ENCODE results near the gene CCDC28B. TPM values are rescaled to one million over a fixed set of nuclear protein-coding genes. Genes with fewer than 3 reads are reported as not detected.

CCDC28B gene
- polyA plus RNA-seq, 3 donors, result 2.5 to 5.6 (median 3.7) TPM

DNA sequence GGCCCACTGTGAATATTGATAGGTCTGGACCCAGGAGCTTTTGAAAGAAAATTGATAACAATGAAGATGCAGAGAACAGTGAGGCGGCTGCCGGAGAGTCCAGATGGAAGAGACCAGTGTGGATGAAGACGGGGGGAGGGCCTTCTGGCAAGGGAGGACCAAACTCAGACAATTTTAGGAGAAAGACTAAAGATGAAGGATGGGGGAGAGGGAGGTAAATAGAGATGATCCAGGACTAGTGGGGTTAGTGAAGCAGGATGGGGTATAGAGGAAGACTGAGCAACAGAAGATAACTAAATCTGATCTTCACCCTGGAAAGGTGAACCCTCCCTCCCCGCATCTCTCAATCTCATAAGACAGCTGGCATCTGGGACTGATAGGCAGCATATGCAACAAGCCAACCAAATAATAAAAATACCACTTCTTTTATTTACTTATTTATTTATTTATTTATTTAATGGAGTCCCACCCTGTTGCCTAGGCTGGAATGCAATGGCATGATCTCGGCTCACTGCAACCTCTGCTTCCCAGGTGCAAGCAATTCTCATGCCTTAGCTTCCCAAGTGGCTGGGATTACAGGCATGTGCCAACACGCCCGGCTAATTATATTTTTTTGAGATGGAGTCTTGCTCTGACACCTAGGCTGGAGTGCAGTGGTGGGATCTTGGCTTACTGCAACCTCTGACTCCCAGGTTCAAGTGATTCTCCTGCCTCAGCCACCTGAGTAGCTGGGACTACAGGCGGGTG lies 32.3 kb downstream of the CCDC28B start:
- Mint-ChIP-seq H3K36me3 (peaks cover 38 to 49% of the 10 kb centered on the region in 2 donors), H3K4me1 (no peaks in the 10 kb centered on the region), H3K27me3 (ENCODE audit: low read depth in 3 of 3) (peaks cover 0 to under 1% (median 0%) of the 10 kb centered on the region in 3 donors), H3K27ac (peak overlapping the region in 3 of 7 donors; percentile 7 to 35 (median 22)), H3K9me3 (no peaks in the 10 kb centered on the region), H3K4me3 (no peak overlapping the region)
- no peaks in the 10 kb centered on the region for H3K79me2 ChIP-seq (ENCODE audit: insufficient read depth, low read length)
- no peaks in the 10 kb centered on the region for H3K27me3 ChIP-seq (ENCODE audit: control insufficient read depth in 2 of 2, insufficient read depth in 2 of 2, low read length in 2 of 2)
- no peak overlapping the region for H3K4me3 ChIP-seq (replicated peaks in 1 of 3; ENCODE audit: low read depth in 2 of 3, low read length in 3 of 3)
- peaks cover 39 to 46% of the 10 kb centered on the region in 2 donors for H3K36me3 ChIP-seq (replicated peaks in 1 of 2; ENCODE audit: control insufficient read depth in 1 of 2, insufficient read depth in 2 of 2, low read length in 2 of 2)
- H2AFZ ChIP-seq (ENCODE audit: insufficient read depth, low read depth, low read length, poor library complexity, severe bottlenecking), result no peak overlapping the region
- H3K9me3 ChIP-seq (replicated peaks in 1 of 2; ENCODE audit: control insufficient read depth in 1 of 2, insufficient read depth in 1 of 2, low read length in 2 of 2), result no peaks in the 10 kb centered on the region
- DNase-seq, result no peak
- 97% methylated on average over 4 of the region's 8 CpGs for WGBS (ENCODE audit: insufficient coverage)
- H3K4me2 ChIP-seq (replicated peaks; ENCODE audit: extremely low read depth, low read length, poor library complexity, severe bottlenecking), result no peak overlapping the region
- H3K4me1 ChIP-seq (ENCODE audit: control insufficient read depth in 1 of 2, insufficient read depth in 2 of 2, low read length in 2 of 2), result no peaks in the 10 kb centered on the region
- TF ChIP-seq, protein P1, sequence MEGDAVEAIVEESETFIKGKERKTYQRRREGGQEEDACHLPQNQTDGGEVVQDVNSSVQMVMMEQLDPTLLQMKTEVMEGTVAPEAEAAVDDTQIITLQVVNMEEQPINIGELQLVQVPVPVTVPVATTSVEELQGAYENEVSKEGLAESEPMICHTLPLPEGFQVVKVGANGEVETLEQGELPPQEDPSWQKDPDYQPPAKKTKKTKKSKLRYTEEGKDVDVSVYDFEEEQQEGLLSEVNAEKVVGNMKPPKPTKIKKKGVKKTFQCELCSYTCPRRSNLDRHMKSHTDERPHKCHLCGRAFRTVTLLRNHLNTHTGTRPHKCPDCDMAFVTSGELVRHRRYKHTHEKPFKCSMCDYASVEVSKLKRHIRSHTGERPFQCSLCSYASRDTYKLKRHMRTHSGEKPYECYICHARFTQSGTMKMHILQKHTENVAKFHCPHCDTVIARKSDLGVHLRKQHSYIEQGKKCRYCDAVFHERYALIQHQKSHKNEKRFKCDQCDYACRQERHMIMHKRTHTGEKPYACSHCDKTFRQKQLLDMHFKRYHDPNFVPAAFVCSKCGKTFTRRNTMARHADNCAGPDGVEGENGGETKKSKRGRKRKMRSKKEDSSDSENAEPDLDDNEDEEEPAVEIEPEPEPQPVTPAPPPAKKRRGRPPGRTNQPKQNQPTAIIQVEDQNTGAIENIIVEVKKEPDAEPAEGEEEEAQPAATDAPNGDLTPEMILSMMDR (IDR thresholded peaks at IDR 0.05), result no peak
- H3K27ac ChIP-seq (ENCODE audit: low read depth in 1 of 2, low read length in 2 of 2), result no peak overlapping the region
- H4K20me1 ChIP-seq (ENCODE audit: insufficient read depth, low read length), result no peaks in the 10 kb centered on the region
- no peak overlapping the region for H3K9ac ChIP-seq (ENCODE audit: insufficient read depth, low read length, poor library complexity, severe bottlenecking)
- intact Hi-C loops (cut with micrococcal nuclease), result no loop called here

DNA sequence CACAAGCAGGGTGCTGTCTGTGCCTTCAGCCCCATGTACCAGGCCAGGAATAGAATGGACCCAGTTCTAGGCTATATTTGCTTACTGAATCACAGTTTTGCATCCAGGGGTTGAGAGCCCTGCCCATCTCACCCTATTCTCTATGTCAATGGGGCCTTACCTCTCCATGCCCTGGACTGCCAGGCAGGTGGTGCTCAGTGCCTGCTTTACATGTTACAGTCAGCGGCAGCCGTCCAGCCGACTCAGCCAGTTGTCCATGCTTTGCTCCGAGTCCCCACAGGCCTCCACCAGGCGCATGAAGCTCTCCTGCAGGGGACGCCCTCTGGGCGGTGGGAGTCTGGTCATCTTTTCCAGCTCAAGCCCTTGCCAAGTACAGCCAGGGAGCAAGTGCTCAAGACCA lies 34.4 kb downstream of the CCDC28B start:
- Mint-ChIP-seq H3K9me3 (no peaks in the 10 kb centered on the region), H3K4me1 (no peaks in the 10 kb centered on the region), H3K27ac (no peak overlapping the region), H3K36me3 (peaks cover 22 to 28% of the 10 kb centered on the region in 2 donors), H3K4me3 (no peak overlapping the region), H3K27me3 (ENCODE audit: low read depth in 3 of 3) (peaks cover 7 to 9% (median 7%) of the 10 kb centered on the region in 3 donors)
- Histone ChIP-seq H3K27me3 (ENCODE audit: control insufficient read depth in 2 of 2, insufficient read depth in 2 of 2, low read length in 2 of 2) (peaks cover 0 to 10% of the 10 kb centered on the region in 2 donors), H3K36me3 (replicated peaks in 1 of 2; ENCODE audit: control insufficient read depth in 1 of 2, insufficient read depth in 2 of 2, low read length in 2 of 2) (peaks cover 21 to 26% of the 10 kb centered on the region in 2 donors), H3K79me2 (ENCODE audit: insufficient read depth, low read length) (no peaks in the 10 kb centered on the region), H3K4me1 (ENCODE audit: control insufficient read depth in 1 of 2, insufficient read depth in 2 of 2, low read length in 2 of 2) (no peaks in the 10 kb centered on the region), H4K20me1 (ENCODE audit: insufficient read depth, low read length) (no peaks in the 10 kb centered on the region), H3K27ac (ENCODE audit: low read depth in 1 of 2, low read length in 2 of 2) (no peak overlapping the region), H3K9me3 (replicated peaks in 1 of 2; ENCODE audit: control insufficient read depth in 1 of 2, insufficient read depth in 1 of 2, low read length in 2 of 2) (no peaks in the 10 kb centered on the region), H3K4me2 (replicated peaks; ENCODE audit: extremely low read depth, low read length, poor library complexity, severe bottlenecking) (no peak overlapping the region), H3K4me3 (replicated peaks in 1 of 3; ENCODE audit: low read depth in 2 of 3, low read length in 3 of 3) (no peak overlapping the region), H2AFZ (ENCODE audit: insufficient read depth, low read depth, low read length, poor library complexity, severe bottlenecking) (no peak overlapping the region), H3K9ac (ENCODE audit: insufficient read depth, low read length, poor library complexity, severe bottlenecking) (no peak overlapping the region)
- DNase-seq, result no peak
- intact Hi-C loops (cut with micrococcal nuclease), result no loop called here
- TF ChIP-seq, protein P1 (IDR thresholded peaks at IDR 0.05), result no peak
- WGBS (ENCODE audit: insufficient coverage), result 97% methylated on average over 7 of the region's 7 CpGs
